ENCODE data around the gene OGFOD3.

Gene OGFOD3

GRCh38 chr17:82339634-82340580 is 78.5 kb downstream of the OGFOD3 start:
- Histone ChIP-seq H3K9ac (ENCODE audit: low read length in 5 of 5) (peak overlapping the region in 1 of 5 donors; percentile 10), H3K27me3 (ENCODE audit: control insufficient read depth in 5 of 5, insufficient read depth in 4 of 5, low read length in 5 of 5) (peaks cover 0 to 3% (median 0%) of the 10 kb centered on the region in 5 donors), H3K4me3 (ENCODE audit: low read depth in 1 of 5, low read length in 5 of 5) (peak overlapping the region in 4 of 5 donors; percentile 47 to 58 (median 50)), H3K4me1 (ENCODE audit: control insufficient read depth in 5 of 5, insufficient read depth in 5 of 5, low read length in 5 of 5) (peaks cover 2 to 19% (median 17%) of the 10 kb centered on the region in 5 donors), H3K9me3 (ENCODE audit: control insufficient read depth in 5 of 5, low read length in 5 of 5) (no peaks in the 10 kb centered on the region), H3K36me3 (ENCODE audit: control insufficient read depth in 5 of 5, insufficient read depth in 5 of 5, low read length in 5 of 5) (no peaks in the 10 kb centered on the region), H3K27ac (ENCODE audit: low read depth, low read length) (no peak overlapping the region)
